ENCODE measurements around the gene MINK1.

DNA sequence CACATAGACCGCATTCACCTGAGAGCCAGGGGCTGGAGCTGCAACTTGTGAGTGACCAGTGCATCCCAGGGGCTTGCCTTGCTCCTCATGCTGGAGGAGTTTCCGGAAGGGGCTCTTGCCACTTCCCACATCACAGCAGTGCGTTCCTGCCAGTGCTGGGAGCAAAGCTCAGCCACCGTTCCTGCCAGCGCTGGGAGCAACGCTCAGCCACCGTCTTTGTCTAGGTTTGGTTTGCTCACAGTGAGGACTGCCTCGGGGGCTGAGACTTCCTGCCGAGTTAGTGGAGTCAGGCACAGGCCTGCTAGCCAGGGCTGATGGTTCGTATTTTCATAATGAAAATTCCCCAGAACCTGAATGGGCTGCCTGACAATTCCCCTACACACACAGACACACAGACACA lies 75.2 kb downstream of the MINK1 start:
- TF ChIP-seq, protein P1, sequence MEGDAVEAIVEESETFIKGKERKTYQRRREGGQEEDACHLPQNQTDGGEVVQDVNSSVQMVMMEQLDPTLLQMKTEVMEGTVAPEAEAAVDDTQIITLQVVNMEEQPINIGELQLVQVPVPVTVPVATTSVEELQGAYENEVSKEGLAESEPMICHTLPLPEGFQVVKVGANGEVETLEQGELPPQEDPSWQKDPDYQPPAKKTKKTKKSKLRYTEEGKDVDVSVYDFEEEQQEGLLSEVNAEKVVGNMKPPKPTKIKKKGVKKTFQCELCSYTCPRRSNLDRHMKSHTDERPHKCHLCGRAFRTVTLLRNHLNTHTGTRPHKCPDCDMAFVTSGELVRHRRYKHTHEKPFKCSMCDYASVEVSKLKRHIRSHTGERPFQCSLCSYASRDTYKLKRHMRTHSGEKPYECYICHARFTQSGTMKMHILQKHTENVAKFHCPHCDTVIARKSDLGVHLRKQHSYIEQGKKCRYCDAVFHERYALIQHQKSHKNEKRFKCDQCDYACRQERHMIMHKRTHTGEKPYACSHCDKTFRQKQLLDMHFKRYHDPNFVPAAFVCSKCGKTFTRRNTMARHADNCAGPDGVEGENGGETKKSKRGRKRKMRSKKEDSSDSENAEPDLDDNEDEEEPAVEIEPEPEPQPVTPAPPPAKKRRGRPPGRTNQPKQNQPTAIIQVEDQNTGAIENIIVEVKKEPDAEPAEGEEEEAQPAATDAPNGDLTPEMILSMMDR (IDR thresholded peaks at IDR 0.05) = no peak
- TF ChIP-seq POLR2A (IDR thresholded peaks at IDR 0.05) (no peak), POLR2AphosphoS5 (IDR thresholded peaks at IDR 0.05) (no peak)

Measured in breast epithelium (tissue), 3 donors.